ENCODE measurements around the gene PPP5C. TPM values are rescaled to one million over a fixed set of nuclear protein-coding genes. Genes with fewer than 3 reads are reported as not detected.
"Not testable (repeated sequence)": the region's sequence is repeated elsewhere in the genome, so short reads cannot be mapped to it uniquely, and the experiment has no call there.

Gene PPP5C
- total RNA-seq, 5 donors from 2014 or later (not counting 1 experiment from before 2014, with no cell fraction given), result 40.3 to 59.7 (median 42.8) TPM

DNA sequence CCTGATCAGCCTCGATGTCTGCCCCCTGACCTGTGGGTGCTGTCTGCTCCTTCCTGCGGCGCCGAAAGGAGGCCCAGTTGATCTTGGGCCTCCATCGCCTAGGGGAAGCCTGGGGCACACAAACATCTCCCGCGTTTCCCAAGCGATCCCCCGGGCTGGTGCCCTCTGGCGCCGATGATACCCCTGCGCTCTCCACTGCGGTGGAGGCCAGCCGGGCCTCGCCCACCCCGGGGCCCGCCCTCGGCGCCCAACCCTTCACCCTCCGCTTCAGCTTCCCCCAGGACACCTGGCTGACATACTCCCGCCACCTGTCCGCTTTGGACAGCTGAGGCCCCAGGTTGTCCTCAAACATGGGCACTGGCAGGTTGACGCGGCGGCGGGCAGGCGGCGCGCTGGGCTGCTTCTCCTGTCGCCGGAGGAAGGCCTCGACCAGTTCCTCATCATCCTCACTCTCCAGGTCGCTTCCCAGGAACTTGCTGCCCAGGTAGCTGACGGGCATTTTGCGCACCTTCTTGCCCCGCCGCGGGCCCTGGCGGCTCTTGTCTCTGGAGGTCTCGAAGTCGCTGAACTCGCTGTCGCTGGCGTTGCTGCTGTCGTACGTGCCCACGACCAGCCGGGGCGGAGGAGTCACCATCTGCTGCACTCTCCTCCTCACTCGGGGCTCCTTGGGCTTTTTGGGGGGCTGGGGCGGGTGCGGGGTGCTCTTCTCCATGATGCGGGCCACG is 65.2 kb downstream of the PPP5C start:
- Mint-ChIP-seq H3K4me3 (no peak overlapping the region), H3K4me1 (peaks cover 19 to 23% (median 21%) of the 10 kb centered on the region in 3 donors), H3K36me3 (no peaks in the 10 kb centered on the region), H3K9me3 (no peaks in the 10 kb centered on the region), H3K27ac (no peak overlapping the region), H3K27me3 (peaks cover 51 to 83% of the 10 kb centered on the region in 2 donors)
- POLR2A ChIA-PET, result no interaction called here
- H3K4me3 ChIP-seq (ENCODE audit: control insufficient read depth in 1 of 2, extremely low read depth in 1 of 2, low read length in 1 of 2), result no peak overlapping the region
- CTCF ChIA-PET, result no interaction called here
- H3K4me1 ChIP-seq (ENCODE audit: control insufficient read depth in 1 of 2, extremely low read depth in 1 of 2, insufficient read depth in 2 of 2, low read length in 2 of 2), result peaks cover 0 to 24% of the 10 kb centered on the region in 2 experiments
- no peak overlapping the region for H3K27ac ChIP-seq (ENCODE audit: low read length)
- ATAC-seq (replicated peaks in 1 of 4) (no peak), DNase-seq (no peak)
- H3K27me3 ChIP-seq (replicated peaks in 1 of 2; ENCODE audit: control insufficient read depth in 2 of 2, extremely low read depth in 1 of 2, insufficient read depth in 2 of 2, low read length in 1 of 2), result peaks cover 2 to 90% of the 10 kb centered on the region in 2 experiments
- WGBS (ENCODE audit: insufficient coverage), result 69% methylated on average over 50 of the region's 54 CpGs
- no peaks in the 10 kb centered on the region for H3K36me3 ChIP-seq (ENCODE audit: control insufficient read depth in 2 of 2, extremely low read depth in 1 of 2, insufficient read depth in 1 of 2, low read length in 1 of 2)
- no peaks in the 10 kb centered on the region for H3K9me3 ChIP-seq

DNA sequence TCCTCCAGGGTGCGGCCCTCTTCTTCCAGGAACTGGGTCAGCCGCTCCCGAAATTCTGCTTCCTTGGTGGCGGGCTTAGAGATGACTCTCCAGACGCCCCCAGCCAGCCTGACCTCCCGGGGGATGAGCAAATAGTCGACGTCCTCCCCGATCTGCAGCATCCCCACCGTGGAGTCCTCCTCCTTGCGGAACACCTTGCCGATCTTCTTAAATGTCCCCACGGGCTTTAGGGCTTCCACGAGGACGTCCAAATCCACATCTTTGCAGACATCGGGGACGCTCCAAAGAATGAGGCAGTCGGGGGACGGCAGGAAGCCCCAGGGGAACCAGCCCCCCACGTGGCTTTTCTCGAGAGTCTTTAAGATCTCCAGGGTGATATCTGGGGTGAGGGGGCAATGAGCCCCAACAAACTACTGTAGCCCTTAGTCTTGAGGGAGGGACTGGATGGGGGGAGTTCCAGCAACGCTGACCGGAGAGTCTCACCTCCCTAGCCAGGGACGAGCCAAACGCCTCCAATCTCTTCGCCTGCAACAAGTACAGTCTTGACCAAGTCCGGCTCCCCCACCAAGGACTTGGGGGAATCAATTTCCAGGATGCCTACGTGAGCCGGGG is 65.9 kb downstream of the PPP5C start:
- H3K4me1 Mint-ChIP-seq, result peaks cover 19 to 23% (median 21%) of the 10 kb centered on the region in 3 donors
- Histone ChIP-seq H3K27ac (ENCODE audit: low read length) (no peak overlapping the region), H3K4me3 (ENCODE audit: control insufficient read depth in 1 of 2, extremely low read depth in 1 of 2, low read length in 1 of 2) (no peak overlapping the region), H3K9me3 (no peaks in the 10 kb centered on the region), H3K27me3 (replicated peaks in 1 of 2; ENCODE audit: control insufficient read depth in 2 of 2, extremely low read depth in 1 of 2, insufficient read depth in 2 of 2, low read length in 1 of 2) (peaks cover 2 to 88% of the 10 kb centered on the region in 2 experiments), H3K36me3 (ENCODE audit: control insufficient read depth in 2 of 2, extremely low read depth in 1 of 2, insufficient read depth in 1 of 2, low read length in 1 of 2) (no peaks in the 10 kb centered on the region), H3K4me1 (ENCODE audit: control insufficient read depth in 1 of 2, extremely low read depth in 1 of 2, insufficient read depth in 2 of 2, low read length in 2 of 2) (peaks cover 0 to 24% of the 10 kb centered on the region in 2 experiments)
- H3K4me3 Mint-ChIP-seq, result no peak overlapping the region
- H3K36me3 Mint-ChIP-seq, result no peaks in the 10 kb centered on the region
- 28% methylated on average over 21 of the region's 29 CpGs for WGBS (ENCODE audit: insufficient coverage)
- ChIA-PET POLR2A (no interaction called here), CTCF (no interaction called here)
- ATAC-seq (replicated peaks in 1 of 4) (no peak), DNase-seq (no peak)
- H3K27me3 Mint-ChIP-seq, result peaks cover 50 to 81% of the 10 kb centered on the region in 2 donors
- H3K27ac Mint-ChIP-seq, result peak overlapping the region in 1 of 2 donors; percentile 27
- no peaks in the 10 kb centered on the region for H3K9me3 Mint-ChIP-seq

DNA sequence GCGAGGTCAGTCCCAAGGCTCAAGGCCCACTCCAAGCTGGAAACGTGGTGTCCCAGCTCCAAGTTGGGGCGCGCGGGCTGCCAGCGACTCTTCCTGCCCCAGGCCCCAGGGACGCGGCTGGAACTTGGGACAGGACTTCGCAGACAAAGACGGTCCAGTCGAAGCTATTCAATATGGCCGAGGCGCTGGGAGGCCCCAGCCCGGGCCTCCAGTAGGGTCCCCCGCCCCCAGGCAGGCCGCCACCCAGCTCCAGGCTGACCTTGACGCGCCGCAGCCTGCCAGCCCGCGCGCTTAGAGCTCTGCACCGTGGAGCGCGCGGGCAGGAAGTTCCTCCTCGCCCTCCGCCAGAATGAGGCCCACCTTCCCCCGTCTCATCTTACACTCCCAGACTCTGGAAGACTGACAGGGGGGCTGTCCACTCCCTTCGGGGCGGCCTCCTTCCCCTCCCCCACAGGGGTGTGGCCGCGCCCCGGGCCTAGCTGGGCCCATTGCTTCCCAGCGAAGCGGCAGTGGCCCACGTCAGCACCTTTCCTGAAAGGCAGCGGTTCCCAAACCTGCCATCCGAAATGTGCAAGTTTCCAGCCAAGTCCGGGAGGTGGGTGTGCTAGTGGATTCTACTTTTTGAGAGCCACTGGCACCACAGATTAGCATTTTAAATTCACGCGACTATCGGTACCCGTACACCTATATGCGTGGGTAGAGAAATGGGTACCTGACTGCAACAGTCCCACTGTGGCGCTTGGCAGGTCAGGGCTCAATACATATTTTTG is 66.6 kb downstream of the PPP5C start, which contains the start of gene CCDC8:
TSS of gene CCDC8 (minus strand) at position 303 of the 770 bp plus-strand sequence. CDS start 754 bp downstream, outside the sequence.
- H3K36me3 Mint-ChIP-seq, result no peaks in the 10 kb centered on the region
- H3K27me3 ChIP-seq (replicated peaks in 1 of 2; ENCODE audit: control insufficient read depth in 2 of 2, extremely low read depth in 1 of 2, insufficient read depth in 2 of 2, low read length in 1 of 2), result peaks cover 2 to 81% of the 10 kb centered on the region in 2 experiments
- peaks cover 43 to 77% of the 10 kb centered on the region in 2 donors for H3K27me3 Mint-ChIP-seq
- H3K4me1 ChIP-seq (ENCODE audit: control insufficient read depth in 1 of 2, extremely low read depth in 1 of 2, insufficient read depth in 2 of 2, low read length in 2 of 2), result peaks cover 0 to 22% of the 10 kb centered on the region in 2 experiments
- CTCF ChIA-PET, result no interaction called here
- H3K4me1 Mint-ChIP-seq, result peaks cover 17 to 19% (median 19%) of the 10 kb centered on the region in 3 donors
- no peak within 1 kb of the TSS for H3K27ac ChIP-seq (ENCODE audit: low read length)
- POLR2A ChIA-PET, result no interaction called here
- no peak for ATAC-seq (replicated peaks in 1 of 4)
- no peak for DNase-seq
- H3K4me3 ChIP-seq (ENCODE audit: control insufficient read depth in 1 of 2, extremely low read depth in 1 of 2, low read length in 1 of 2), result no peak within 1 kb of the TSS
- H3K27ac Mint-ChIP-seq, result peak within 1 kb of the TSS in 1 of 2 donors; percentile 27
- WGBS (ENCODE audit: insufficient coverage), result 17% methylated on average over 36 of the region's 46 CpGs
- H3K9me3 Mint-ChIP-seq, result no peaks in the 10 kb centered on the region
- H3K36me3 ChIP-seq (ENCODE audit: control insufficient read depth in 2 of 2, extremely low read depth in 1 of 2, insufficient read depth in 1 of 2, low read length in 1 of 2), result no peaks in the 10 kb centered on the region
- no peak within 1 kb of the TSS for H3K4me3 Mint-ChIP-seq
- H3K9me3 ChIP-seq, result no peaks in the 10 kb centered on the region

DNA sequence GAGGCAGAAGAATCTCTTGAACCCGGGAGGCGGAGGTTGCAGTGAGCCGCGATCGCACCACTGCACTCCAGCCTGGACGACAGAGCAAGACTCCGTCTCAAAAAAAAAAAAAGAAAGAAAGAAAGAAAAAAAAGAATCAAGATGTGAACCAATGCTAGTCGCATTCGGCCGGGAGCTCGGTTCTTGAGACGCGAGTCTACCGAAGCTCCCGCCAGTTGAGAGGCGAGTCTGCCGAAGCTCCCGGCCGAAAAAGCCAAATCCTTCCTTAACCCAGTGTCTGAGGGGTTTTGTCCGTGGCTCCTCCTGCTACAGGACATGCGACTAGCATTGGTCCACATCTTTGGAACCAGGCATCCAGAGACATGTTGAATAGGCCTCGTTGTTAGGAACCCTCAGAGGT is 68.0 kb downstream of the PPP5C start:
- POLR2A ChIA-PET; H3K9me3 Mint-ChIP-seq; H3K4me3 ChIP-seq (ENCODE audit: control insufficient read depth in 1 of 2, extremely low read depth in 1 of 2, low read length in 1 of 2); H3K4me3 Mint-ChIP-seq; H3K27ac Mint-ChIP-seq; H3K36me3 ChIP-seq (ENCODE audit: control insufficient read depth in 2 of 2, extremely low read depth in 1 of 2, insufficient read depth in 1 of 2, low read length in 1 of 2); H3K27ac ChIP-seq (ENCODE audit: low read length); ATAC-seq (replicated peaks in 1 of 4); CTCF ChIA-PET; DNase-seq; H3K9me3 ChIP-seq; H3K36me3 Mint-ChIP-seq: not testable (repeated sequence)
- H3K4me1 ChIP-seq (ENCODE audit: control insufficient read depth in 1 of 2, extremely low read depth in 1 of 2, insufficient read depth in 2 of 2, low read length in 2 of 2), result peaks cover 0 to 19% of the 10 kb centered on the region in 2 experiments
- peaks cover 13 to 15% (median 14%) of the 10 kb centered on the region in 3 donors for H3K4me1 Mint-ChIP-seq
- peaks cover 2 to 74% of the 10 kb centered on the region in 2 experiments for H3K27me3 ChIP-seq (replicated peaks in 1 of 2; ENCODE audit: control insufficient read depth in 2 of 2, extremely low read depth in 1 of 2, insufficient read depth in 2 of 2, low read length in 1 of 2)
- WGBS (ENCODE audit: insufficient coverage), result 97% methylated on average over 19 of the region's 22 CpGs
- H3K27me3 Mint-ChIP-seq, result peaks cover 47 to 71% of the 10 kb centered on the region in 2 donors

DNA sequence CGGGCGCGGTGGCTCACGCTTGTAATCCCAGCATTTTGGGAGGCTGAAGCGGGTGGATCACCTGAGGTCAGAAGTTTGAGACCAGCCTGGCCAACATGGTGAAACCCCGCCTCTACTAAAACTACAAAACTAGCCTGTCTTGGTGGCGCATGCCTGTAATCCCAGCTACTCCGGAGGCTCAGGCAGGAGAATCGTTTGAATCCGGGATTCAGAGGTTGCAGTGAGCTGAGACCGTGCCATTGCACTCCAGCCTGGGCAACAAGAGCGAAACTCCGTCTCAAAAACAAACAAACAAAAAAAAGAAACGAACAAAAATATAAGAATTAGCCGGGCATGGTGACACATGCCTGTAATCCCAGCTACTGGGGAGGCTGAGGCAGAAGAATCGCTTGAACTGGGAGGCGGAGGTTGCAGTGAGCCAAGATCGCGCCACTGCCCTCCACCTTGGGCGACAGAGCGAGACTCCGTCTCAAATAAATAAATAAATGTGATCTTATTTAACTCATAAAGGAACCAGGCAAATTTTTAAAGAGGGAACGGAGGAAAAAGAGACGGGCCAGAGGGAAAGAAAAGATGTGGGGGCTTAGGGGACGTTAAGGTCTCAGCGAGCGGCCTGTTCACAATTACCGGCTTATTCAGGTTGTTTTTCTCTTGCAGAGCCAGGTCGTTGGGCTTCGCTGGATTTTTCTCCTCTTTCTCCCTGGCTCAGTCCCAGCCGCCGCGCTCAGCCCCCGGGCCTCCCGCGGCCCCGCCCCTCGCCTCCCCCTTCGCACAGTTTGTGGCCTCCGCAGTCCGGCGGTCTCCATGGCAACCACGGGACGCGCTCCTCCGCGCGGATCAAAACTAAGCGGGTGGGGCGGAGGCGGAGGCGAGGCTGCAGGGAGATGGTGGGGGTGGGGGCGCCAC is 69.2 kb downstream of the PPP5C start:
- H3K36me3 Mint-ChIP-seq; H3K9me3 Mint-ChIP-seq; H3K27ac ChIP-seq (ENCODE audit: low read length); H3K36me3 ChIP-seq (ENCODE audit: control insufficient read depth in 2 of 2, extremely low read depth in 1 of 2, insufficient read depth in 1 of 2, low read length in 1 of 2); H3K4me3 Mint-ChIP-seq; H3K4me3 ChIP-seq (ENCODE audit: control insufficient read depth in 1 of 2, extremely low read depth in 1 of 2, low read length in 1 of 2); H3K27ac Mint-ChIP-seq; H3K9me3 ChIP-seq: not testable (repeated sequence)
- peak in 2 of 4 experiments; percentile 28 to 55 for ATAC-seq (replicated peaks in 1 of 4)
- WGBS (ENCODE audit: insufficient coverage), result 32% methylated on average over 23 of the region's 53 CpGs
- Histone ChIP-seq H3K4me1 (ENCODE audit: control insufficient read depth in 1 of 2, extremely low read depth in 1 of 2, insufficient read depth in 2 of 2, low read length in 2 of 2) (peaks cover 0 to 19% of the 10 kb centered on the region in 2 experiments), H3K27me3 (replicated peaks in 1 of 2; ENCODE audit: control insufficient read depth in 2 of 2, extremely low read depth in 1 of 2, insufficient read depth in 2 of 2, low read length in 1 of 2) (peaks cover 2 to 70% of the 10 kb centered on the region in 2 experiments)
- ChIA-PET POLR2A (interaction anchor here in 1 of 2 donors (0.6 kb wide), 1 partner anchor 104 kb away, joined by 5 read pairs; no protein-coding TSS in a partner anchor), CTCF (interaction anchor here in 1 of 2 donors (0.5 kb wide), 1 partner anchor 83 kb away, joined by 3 read pairs; no protein-coding TSS in a partner anchor)
- peak in 6 of 35 experiments; percentile 7 to 43 (median 24) for DNase-seq
- Mint-ChIP-seq H3K4me1 (peaks cover 13 to 15% (median 14%) of the 10 kb centered on the region in 3 donors), H3K27me3 (peaks cover 41 to 65% of the 10 kb centered on the region in 2 donors)

Measured in T-cell (primary cell).